ENCODE data around the gene SPATA13. TPM values are rescaled to one million over a fixed set of nuclear protein-coding genes. Genes with fewer than 3 reads are reported as not detected.

Gene SPATA13
- polyA plus RNA-seq, 1 experiment = 12.0 TPM

DNA sequence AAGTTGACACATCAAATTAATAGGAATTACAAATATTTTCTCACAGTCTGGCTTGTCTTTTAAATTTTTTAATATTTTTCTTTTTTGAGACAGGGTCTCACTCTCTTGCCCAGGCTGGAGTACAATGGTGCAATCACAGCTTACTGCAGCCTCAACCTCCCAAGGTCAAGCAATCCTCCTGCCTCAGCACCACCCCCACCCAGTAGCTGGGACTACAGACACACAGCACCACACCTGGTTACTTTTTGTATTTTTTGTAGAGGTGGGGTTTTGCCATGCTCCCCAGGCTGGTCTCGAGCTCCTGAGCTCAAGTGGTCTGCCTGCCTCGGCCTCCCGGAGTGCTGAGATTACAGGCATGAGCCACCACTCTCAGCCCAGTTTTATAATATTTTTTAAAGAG is 72.0 kb downstream of the SPATA13 start:
- no peak overlapping the region for H3K27ac ChIP-seq (ENCODE audit: low read depth, low read length)
- CTCF ChIA-PET = interaction anchor here (1.8 to 4.6 kb wide), 2 partner anchors 212 to 272 kb away, joined by 4 to 28 read pairs; no protein-coding TSS in a partner anchor
- H3K9me3 ChIP-seq (ENCODE audit: control insufficient read depth, insufficient read depth, low read length) = no peaks in the 10 kb centered on the region
- no peak overlapping the region for H3K4me3 ChIP-seq (ENCODE audit: low read depth, low read length)
- H3K27me3 ChIP-seq (ENCODE audit: control insufficient read depth, insufficient read depth, low read length) = no peaks in the 10 kb centered on the region
- no peak for DNase-seq (ENCODE audit: low read depth, low spot score)
- POLR2A ChIA-PET = no interaction called here
- TF ChIP-seq, protein P1, sequence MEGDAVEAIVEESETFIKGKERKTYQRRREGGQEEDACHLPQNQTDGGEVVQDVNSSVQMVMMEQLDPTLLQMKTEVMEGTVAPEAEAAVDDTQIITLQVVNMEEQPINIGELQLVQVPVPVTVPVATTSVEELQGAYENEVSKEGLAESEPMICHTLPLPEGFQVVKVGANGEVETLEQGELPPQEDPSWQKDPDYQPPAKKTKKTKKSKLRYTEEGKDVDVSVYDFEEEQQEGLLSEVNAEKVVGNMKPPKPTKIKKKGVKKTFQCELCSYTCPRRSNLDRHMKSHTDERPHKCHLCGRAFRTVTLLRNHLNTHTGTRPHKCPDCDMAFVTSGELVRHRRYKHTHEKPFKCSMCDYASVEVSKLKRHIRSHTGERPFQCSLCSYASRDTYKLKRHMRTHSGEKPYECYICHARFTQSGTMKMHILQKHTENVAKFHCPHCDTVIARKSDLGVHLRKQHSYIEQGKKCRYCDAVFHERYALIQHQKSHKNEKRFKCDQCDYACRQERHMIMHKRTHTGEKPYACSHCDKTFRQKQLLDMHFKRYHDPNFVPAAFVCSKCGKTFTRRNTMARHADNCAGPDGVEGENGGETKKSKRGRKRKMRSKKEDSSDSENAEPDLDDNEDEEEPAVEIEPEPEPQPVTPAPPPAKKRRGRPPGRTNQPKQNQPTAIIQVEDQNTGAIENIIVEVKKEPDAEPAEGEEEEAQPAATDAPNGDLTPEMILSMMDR (IDR thresholded peaks at IDR 0.05; ENCODE audit: low read depth, low read length) = no peak

DNA sequence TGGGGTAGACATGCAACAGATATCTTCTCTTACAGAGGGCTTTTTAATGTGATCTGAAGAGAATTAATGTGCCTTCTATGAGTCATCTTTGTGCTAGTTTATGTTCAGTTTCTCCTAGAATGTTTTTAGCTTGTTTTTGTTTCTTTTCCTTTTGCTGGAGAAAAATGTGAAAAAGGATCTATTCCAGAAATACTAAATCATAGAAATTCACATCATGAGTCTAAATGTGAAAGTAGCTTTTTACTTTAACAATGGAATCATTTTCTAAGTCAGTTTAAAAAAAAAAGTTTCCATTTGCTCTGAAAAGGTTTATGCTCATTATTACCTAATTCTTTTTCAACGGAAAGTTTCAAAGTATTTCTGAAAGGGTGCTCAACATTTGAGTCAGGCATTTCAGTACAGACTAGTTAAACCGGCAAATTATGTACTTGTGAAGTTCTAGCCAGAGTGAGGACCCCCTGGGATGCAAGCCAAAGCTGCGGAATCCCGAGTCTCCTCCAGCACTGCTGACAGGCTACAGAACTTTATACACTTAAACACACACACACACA is 72.9 kb downstream of the SPATA13 start:
- no peak overlapping the region for H3K27ac ChIP-seq (ENCODE audit: low read depth, low read length)
- TF ChIP-seq, protein P1 (IDR thresholded peaks at IDR 0.05; ENCODE audit: low read depth, low read length) = no peak
- CTCF ChIA-PET = interaction anchor here (1.2 to 4.6 kb wide), 3 partner anchors 14 to 273 kb away, joined by 3 to 28 read pairs (median 4); no protein-coding TSS in a partner anchor
- POLR2A ChIA-PET = interaction anchor here (0.6 kb wide), 1 partner anchor 223 kb away, joined by 5 read pairs; no protein-coding TSS in a partner anchor
- H3K4me3 ChIP-seq (ENCODE audit: low read depth, low read length) = peak overlapping the region; percentile 38
- peak; percentile 16 for DNase-seq (ENCODE audit: low read depth, low spot score)
- H3K27me3 ChIP-seq (ENCODE audit: control insufficient read depth, insufficient read depth, low read length) = no peaks in the 10 kb centered on the region
- no peaks in the 10 kb centered on the region for H3K9me3 ChIP-seq (ENCODE audit: control insufficient read depth, insufficient read depth, low read length)

GRCh38 chr13:24234200-24234915 is 73.8 kb downstream of the SPATA13 start:
- CTCF ChIA-PET = interaction anchor here (1.0 to 4.6 kb wide), 3 partner anchors 15 to 274 kb away, joined by 3 to 28 read pairs (median 3); no protein-coding TSS in a partner anchor
- POLR2A ChIA-PET = interaction anchor here (0.6 kb wide), 1 partner anchor 224 kb away, joined by 5 read pairs; no protein-coding TSS in a partner anchor
- Histone ChIP-seq H3K27ac (ENCODE audit: low read depth, low read length) (no peak overlapping the region), H3K27me3 (ENCODE audit: control insufficient read depth, insufficient read depth, low read length) (no peaks in the 10 kb centered on the region), H3K9me3 (ENCODE audit: control insufficient read depth, insufficient read depth, low read length) (no peaks in the 10 kb centered on the region), H3K4me3 (ENCODE audit: low read depth, low read length) (no peak overlapping the region)
- TF ChIP-seq, protein P1 (IDR thresholded peaks at IDR 0.05; ENCODE audit: low read depth, low read length) = no peak
- no peak for DNase-seq (ENCODE audit: low read depth, low spot score)

- Histone ChIP-seq H3K27me3 (ENCODE audit: control insufficient read depth, insufficient read depth, low read length) (no peaks in the 10 kb centered on the region), H3K4me3 (ENCODE audit: low read depth, low read length) (no peak overlapping the region), H3K9me3 (ENCODE audit: control insufficient read depth, insufficient read depth, low read length) (no peaks in the 10 kb centered on the region), H3K27ac (ENCODE audit: low read depth, low read length) (no peak overlapping the region)
- no peak for DNase-seq (ENCODE audit: low read depth, low spot score)
- ChIA-PET CTCF (no interaction called here), POLR2A (no interaction called here)
- TF ChIP-seq, protein P1 (IDR thresholded peaks at IDR 0.05; ENCODE audit: low read depth, low read length) = no peak
These were observed 76.8 kb downstream of the SPATA13 start for GRCh38 chr13:24237356-24237755.

GRCh38 chr13:24241336-24241735 is 80.8 kb downstream of the SPATA13 start:
- Histone ChIP-seq H3K4me3 (ENCODE audit: low read depth, low read length) (no peak overlapping the region), H3K9me3 (ENCODE audit: control insufficient read depth, insufficient read depth, low read length) (no peaks in the 10 kb centered on the region), H3K27me3 (ENCODE audit: control insufficient read depth, insufficient read depth, low read length) (no peaks in the 10 kb centered on the region), H3K27ac (ENCODE audit: low read depth, low read length) (no peak overlapping the region)
- CTCF ChIA-PET = interaction anchor here (1.3 kb wide), 1 partner anchor 12 kb away, joined by 10 read pairs; no protein-coding TSS in a partner anchor
- TF ChIP-seq, protein P1 (IDR thresholded peaks at IDR 0.05; ENCODE audit: low read depth, low read length) = no peak
- no peak for DNase-seq (ENCODE audit: low read depth, low spot score)
- POLR2A ChIA-PET = no interaction called here

Measured in AG04450 (cell line).